SJSA1 (cell line): ENCODE measurements around the gene EWSR1. TPM values are rescaled to one million over a fixed set of nuclear protein-coding genes. Genes with fewer than 3 reads are reported as not detected.

Experiments used
- DNase-seq, 2 experiments: peaks; one replicate each; pipeline ENCODE4 v3.0.0-alpha.2; 2015 to 2020; ENCODE audit warnings: low spot score in 2 of 2, low read depth in 1 of 2
- H3K27ac ChIP-seq: fragments of 250-450 bp; sonication (Bioruptor Pico); 2 replicates; pipeline ENCODE4 v1.5.1; 2020; ENCODE audit warnings: mild to moderate bottlenecking, moderate library complexity
- H3K27me3 ChIP-seq: fragments of 250-450 bp; sonication (Bioruptor Pico); replicated peaks from 2 replicates; pipeline ENCODE4 v1.5.1; 2020; ENCODE audit warnings: mild to moderate bottlenecking, moderate library complexity
- H3K36me3 ChIP-seq: fragments of 250-450 bp; sonication (Bioruptor Pico); 2 replicates; pipeline ENCODE4 v1.5.1; 2020; ENCODE audit warnings: mild to moderate bottlenecking
- H3K4me1 ChIP-seq: fragments of 250-450 bp; sonication (Bioruptor Pico); replicated peaks from 2 replicates; pipeline ENCODE4 v1.6.1; 2021; ENCODE audit warnings: mild to moderate bottlenecking
- H3K4me3 ChIP-seq: fragments of 250-450 bp; sonication (Bioruptor Pico); 2 replicates; pipeline ENCODE4 v1.5.1; 2020; ENCODE audit warnings: mild to moderate bottlenecking
- H3K9me3 ChIP-seq: fragments of 250-450 bp; sonication (Bioruptor Pico); replicated peaks from 2 replicates; pipeline ENCODE4 v1.5.1; 2020; ENCODE audit warnings: mild to moderate bottlenecking
- total RNA-seq: library from RNA; depleted of rRNA; stranded (reverse); fragments of >200 nt; shearing (Covaris generic); gene quantifications from 2 replicates; pipeline ENCODE4 v1.2.3, GENCODE V29; 2014

Gene EWSR1
- total RNA-seq, 1 experiment from 2014 or later, result 297 TPM

DNA sequence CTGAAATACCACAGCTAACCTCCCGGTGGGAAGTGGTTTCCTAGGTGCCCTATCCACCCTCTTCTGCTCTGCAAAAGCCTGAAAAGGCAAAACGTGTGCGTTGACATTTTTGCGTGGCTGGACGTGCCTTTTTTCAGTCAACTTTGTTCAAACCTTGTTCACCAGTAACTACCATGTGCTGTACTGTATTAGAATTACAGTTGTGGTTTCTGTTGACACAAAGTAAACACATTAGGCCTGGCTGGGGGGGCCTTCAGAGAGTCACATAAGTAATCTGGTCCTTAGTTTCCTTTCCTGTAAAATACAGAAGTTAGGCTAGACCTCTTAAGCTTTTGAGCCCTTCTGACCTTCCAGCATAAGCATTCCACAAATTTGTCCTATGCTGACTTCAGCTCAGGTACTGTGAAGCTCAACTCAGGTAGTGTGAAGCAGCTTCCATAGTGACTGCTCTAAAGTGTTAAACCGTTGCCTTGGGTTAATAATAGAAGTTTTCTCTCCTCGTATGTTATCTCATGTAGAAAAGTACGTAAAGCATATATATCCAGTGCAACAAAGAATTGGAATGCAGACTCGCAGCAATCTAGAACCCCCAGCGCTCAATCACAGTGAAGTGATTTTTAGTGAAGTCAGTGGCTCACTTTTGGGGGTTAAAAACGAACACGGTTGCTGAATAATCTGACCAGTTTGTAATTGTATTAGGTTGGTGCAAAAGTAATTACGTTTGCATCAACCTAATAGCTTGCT, 1.8 kb downstream of the EWSR1 start:
- peaks cover 95% of the 10 kb centered on the region for H3K36me3 ChIP-seq
- H3K27ac ChIP-seq, result no peak overlapping the region
- DNase-seq, result peak in 1 of 2 experiments; percentile 45
- H3K4me1 ChIP-seq, result peaks cover 37% of the 10 kb centered on the region
- no peaks in the 10 kb centered on the region for H3K9me3 ChIP-seq
- peak overlapping the region; percentile 94 for H3K4me3 ChIP-seq
- no peaks in the 10 kb centered on the region for H3K27me3 ChIP-seq

DNA sequence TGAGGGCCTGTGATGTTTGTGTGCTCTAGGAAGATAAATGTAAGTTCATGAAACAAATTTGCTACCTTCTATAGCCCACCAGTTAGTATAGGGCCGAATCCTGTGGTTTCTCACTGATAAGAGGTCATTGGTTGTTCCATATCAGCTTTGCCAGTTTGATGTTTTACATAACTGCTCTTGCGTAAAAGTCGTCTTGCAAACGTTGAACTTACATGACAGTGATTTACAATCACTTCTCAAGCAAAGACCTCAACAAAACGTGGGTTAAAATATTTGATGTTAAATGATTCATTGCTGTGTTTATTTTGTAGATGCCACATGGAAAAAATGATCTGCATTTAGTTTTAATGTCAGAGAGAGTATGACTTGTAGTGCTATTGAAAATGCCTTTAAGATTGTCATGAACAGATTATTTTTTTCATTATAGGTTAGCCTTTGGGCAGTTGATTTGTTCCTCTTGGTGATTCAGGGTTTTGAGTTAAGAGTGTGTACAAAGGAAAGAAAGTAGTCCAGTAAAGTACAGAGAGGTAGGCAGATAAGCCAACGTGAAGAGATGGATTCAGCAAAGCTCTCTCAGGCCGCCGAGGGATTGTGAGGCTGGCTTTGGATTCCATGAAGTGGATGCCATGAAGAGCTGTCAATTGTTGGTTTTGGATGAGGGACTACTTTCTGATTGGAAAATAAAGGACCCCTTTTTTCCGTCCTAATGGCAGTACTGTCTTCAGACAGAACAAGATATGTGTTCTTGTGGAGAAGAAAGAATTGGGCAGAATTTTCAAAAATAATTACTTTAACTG, 2.6 kb downstream of the EWSR1 start:
- no peak overlapping the region for H3K27ac ChIP-seq
- peak in 1 of 2 experiments; percentile 36 for DNase-seq

DNA sequence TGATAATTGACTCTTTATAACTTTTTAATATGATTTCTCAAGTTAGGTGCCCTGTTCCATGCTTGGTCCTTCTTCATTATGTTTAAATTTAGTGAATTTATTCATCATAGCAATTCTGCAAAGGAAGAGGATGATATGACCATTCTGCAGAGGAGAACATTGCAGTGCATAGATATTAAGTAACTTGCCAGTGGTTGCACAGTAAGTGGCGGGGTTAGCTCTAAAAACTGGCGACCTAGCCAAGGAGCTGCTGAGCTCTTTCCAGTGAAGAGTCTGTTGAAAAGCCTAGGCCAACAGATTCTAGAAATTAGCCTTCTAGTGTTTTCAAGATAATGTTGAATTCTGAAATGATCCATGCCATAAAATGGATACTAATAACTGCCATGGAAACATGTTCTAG, 4.6 kb downstream of the EWSR1 start:
- no peak for DNase-seq
- Histone ChIP-seq H3K9me3 (no peaks in the 10 kb centered on the region), H3K36me3 (peaks cover 98% of the 10 kb centered on the region), H3K27me3 (no peaks in the 10 kb centered on the region), H3K4me1 (peaks cover 25% of the 10 kb centered on the region), H3K27ac (no peak overlapping the region), H3K4me3 (no peak overlapping the region)

More for the DNA sequence above, 2.6 kb downstream of the EWSR1 start:
- Histone ChIP-seq H3K9me3 (no peaks in the 10 kb centered on the region), H3K4me1 (peaks cover 37% of the 10 kb centered on the region), H3K27me3 (no peaks in the 10 kb centered on the region), H3K4me3 (peak overlapping the region; percentile 94), H3K36me3 (peaks cover 95% of the 10 kb centered on the region)

GRCh38 chr22:29275167-29275566, 7.1 kb downstream of the EWSR1 start:
- H3K4me1 ChIP-seq, result peaks cover 17% of the 10 kb centered on the region

GRCh38 chr22:29275819-29276565, 7.9 kb downstream of the EWSR1 start:
- no peaks in the 10 kb centered on the region for H3K9me3 ChIP-seq
- peaks cover 97% of the 10 kb centered on the region for H3K36me3 ChIP-seq
- no peak for DNase-seq
- no peaks in the 10 kb centered on the region for H3K27me3 ChIP-seq
- H3K4me3 ChIP-seq, result no peak overlapping the region
- H3K27ac ChIP-seq, result no peak overlapping the region
- H3K4me1 ChIP-seq, result peaks cover 10% of the 10 kb centered on the region

More at GRCh38 chr22:29275167-29275566, 7.1 kb downstream of the EWSR1 start:
- H3K27ac ChIP-seq, result no peak overlapping the region
- H3K4me3 ChIP-seq, result no peak overlapping the region
- DNase-seq, result no peak
- peaks cover 100% of the 10 kb centered on the region for H3K36me3 ChIP-seq
- no peaks in the 10 kb centered on the region for H3K9me3 ChIP-seq
- H3K27me3 ChIP-seq, result no peaks in the 10 kb centered on the region

DNA sequence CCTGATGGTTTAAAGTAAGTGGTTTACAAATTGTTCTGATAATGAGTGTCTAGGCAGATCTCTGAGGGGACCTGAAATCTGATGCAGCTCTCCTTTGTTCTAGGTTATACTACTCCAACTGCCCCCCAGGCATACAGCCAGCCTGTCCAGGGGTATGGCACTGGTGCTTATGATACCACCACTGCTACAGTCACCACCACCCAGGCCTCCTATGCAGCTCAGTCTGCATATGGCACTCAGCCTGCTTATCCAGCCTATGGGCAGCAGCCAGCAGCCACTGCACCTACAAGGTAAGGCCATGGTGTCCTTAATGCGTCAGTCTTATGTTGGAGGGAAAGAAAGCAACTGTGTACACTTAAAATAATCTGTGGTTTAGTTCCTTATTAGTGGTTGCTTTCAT, 9.9 kb downstream of the EWSR1 start:
- H3K36me3 ChIP-seq, result peaks cover 97% of the 10 kb centered on the region
- H3K4me1 ChIP-seq, result peaks cover 16% of the 10 kb centered on the region
- H3K9me3 ChIP-seq, result no peaks in the 10 kb centered on the region
- no peak for DNase-seq
- H3K27ac ChIP-seq, result no peak overlapping the region
- H3K4me3 ChIP-seq, result no peak overlapping the region
- H3K27me3 ChIP-seq, result no peaks in the 10 kb centered on the region

GRCh38 chr22:29284196-29284595, 16.1 kb downstream of the EWSR1 start:
- Histone ChIP-seq H3K36me3 (peaks cover 95% of the 10 kb centered on the region), H3K27ac (no peak overlapping the region), H3K9me3 (no peaks in the 10 kb centered on the region), H3K4me1 (peaks cover 16% of the 10 kb centered on the region), H3K27me3 (no peaks in the 10 kb centered on the region), H3K4me3 (no peak overlapping the region)
- DNase-seq, result no peak

GRCh38 chr22:29288837-29289236, 20.8 kb downstream of the EWSR1 start:
- DNase-seq, result no peak
- Histone ChIP-seq H3K27ac (no peak overlapping the region), H3K9me3 (no peaks in the 10 kb centered on the region), H3K36me3 (peaks cover 98% of the 10 kb centered on the region), H3K4me1 (no peaks in the 10 kb centered on the region), H3K27me3 (no peaks in the 10 kb centered on the region), H3K4me3 (no peak overlapping the region)

DNA sequence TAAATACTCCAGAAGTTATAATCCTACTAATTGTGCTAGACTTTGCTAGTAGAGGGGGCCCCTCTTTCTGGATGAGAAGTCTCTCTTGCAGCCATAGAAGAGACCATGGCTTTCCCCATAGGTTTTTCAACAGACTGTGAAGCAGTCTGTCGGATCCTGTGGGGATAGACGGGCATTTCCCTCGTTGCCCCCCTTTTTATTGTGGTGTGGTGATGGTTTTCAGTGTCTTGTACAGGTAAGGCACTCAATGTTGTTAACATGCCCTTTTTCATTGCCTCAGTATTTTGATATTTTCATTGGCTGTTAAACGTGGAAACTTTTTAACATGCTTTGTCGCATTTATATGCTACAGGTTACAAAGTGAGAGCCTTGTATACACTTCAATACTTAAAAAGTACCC, 22.0 kb downstream of the EWSR1 start:
- H3K36me3 ChIP-seq, result peaks cover 99% of the 10 kb centered on the region
- H3K27me3 ChIP-seq, result no peaks in the 10 kb centered on the region
- H3K27ac ChIP-seq, result no peak overlapping the region
- no peak for DNase-seq
- no peaks in the 10 kb centered on the region for H3K9me3 ChIP-seq
- H3K4me3 ChIP-seq, result no peak overlapping the region
- no peaks in the 10 kb centered on the region for H3K4me1 ChIP-seq

- H3K36me3 ChIP-seq, result peaks cover 100% of the 10 kb centered on the region
These were observed 23.1 kb downstream of the EWSR1 start for GRCh38 chr22:29291215-29291614.

GRCh38 chr22:29292379-29292778, 24.3 kb downstream of the EWSR1 start:
- H3K4me3 ChIP-seq, result no peak overlapping the region
- H3K36me3 ChIP-seq, result peaks cover 100% of the 10 kb centered on the region
- DNase-seq, result no peak

More at GRCh38 chr22:29291215-29291614, 23.1 kb downstream of the EWSR1 start:
- Histone ChIP-seq H3K27ac (no peak overlapping the region), H3K4me1 (no peaks in the 10 kb centered on the region), H3K4me3 (no peak overlapping the region), H3K9me3 (no peaks in the 10 kb centered on the region), H3K27me3 (no peaks in the 10 kb centered on the region)
- DNase-seq, result no peak

DNA sequence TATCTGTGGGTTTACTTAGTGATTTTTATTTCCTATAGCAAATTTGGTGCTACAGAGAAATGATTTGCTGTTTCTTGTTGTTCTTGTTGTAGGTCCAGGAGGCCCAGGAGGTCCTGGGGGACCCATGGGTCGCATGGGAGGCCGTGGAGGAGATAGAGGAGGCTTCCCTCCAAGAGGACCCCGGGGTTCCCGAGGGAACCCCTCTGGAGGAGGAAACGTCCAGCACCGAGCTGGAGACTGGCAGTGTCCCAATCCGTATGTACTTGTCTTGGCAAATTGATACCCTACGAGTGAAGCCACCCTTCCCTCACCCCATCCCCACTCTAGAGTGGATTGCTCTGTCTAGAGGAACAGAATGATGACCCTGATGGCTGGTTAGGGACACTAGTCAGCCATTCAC, 30.6 kb downstream of the EWSR1 start:
- H3K9me3 ChIP-seq, result no peaks in the 10 kb centered on the region
- no peak for DNase-seq
- peaks cover 81% of the 10 kb centered on the region for H3K36me3 ChIP-seq
- no peak overlapping the region for H3K4me3 ChIP-seq
- H3K27me3 ChIP-seq, result no peaks in the 10 kb centered on the region
- H3K27ac ChIP-seq, result no peak overlapping the region
- no peaks in the 10 kb centered on the region for H3K4me1 ChIP-seq

More at GRCh38 chr22:29292379-29292778, 24.3 kb downstream of the EWSR1 start:
- Histone ChIP-seq H3K9me3 (no peaks in the 10 kb centered on the region), H3K27ac (no peak overlapping the region), H3K27me3 (no peaks in the 10 kb centered on the region), H3K4me1 (no peaks in the 10 kb centered on the region)

- no peak for DNase-seq
- H3K36me3 ChIP-seq, result peaks cover 75% of the 10 kb centered on the region
- no peak overlapping the region for H3K4me3 ChIP-seq
- no peaks in the 10 kb centered on the region for H3K27me3 ChIP-seq
- H3K9me3 ChIP-seq, result no peaks in the 10 kb centered on the region
- no peaks in the 10 kb centered on the region for H3K4me1 ChIP-seq
- no peak overlapping the region for H3K27ac ChIP-seq
These were observed 31.2 kb downstream of the EWSR1 start for GRCh38 chr22:29299136-29299900.
